Fibroblast of skin of left quadriceps (primary cell): Measurements from ENCODE around the gene PSME1.
A peak's percentile ranks its signal among the peaks of the same experiment; 100 is the strongest.

ENCODE experiments used
- DNase-seq, 2 experiments: peaks; one replicate each; pipeline ENCODE4 v3.0.0-alpha.2; 2013; ENCODE audit warnings: low read depth in 2 of 2

Gene PSME1

DNA sequence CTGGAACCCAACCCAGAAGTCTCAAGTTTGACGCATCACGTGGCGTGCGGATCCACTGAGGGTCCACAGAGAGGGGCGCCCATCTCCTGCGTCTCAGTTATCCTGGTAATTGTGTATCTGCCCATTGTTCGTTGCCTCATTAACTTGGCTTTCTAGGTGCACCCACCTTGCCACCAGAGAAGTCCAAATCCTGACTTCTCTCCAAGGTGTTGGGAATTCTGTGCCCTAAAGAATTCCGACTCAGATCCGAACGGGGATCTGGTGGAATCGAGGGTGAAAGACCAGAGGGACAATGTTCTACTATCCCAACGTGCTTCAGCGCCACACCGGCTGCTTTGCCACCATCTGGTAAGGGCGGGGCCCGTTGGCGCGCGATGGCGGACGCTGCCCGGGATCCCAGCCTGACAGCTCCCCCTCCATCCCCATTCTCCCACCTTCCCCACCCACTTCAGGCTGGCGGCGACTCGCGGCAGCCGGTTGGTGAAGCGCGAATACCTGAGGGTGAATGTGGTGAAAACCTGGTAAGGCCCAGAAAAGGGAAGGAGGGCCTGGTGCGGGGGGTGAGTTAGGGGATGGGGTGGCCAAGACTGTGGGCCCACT is 36.4 kb downstream of the PSME1 start:
- no peak for DNase-seq

- no peak for DNase-seq
These were observed 36.9 kb downstream of the PSME1 start for GRCh38 chr14:24172871-24173281.

GRCh38 chr14:24176599-24176998 is 40.6 kb downstream of the PSME1 start:
- DNase-seq: no peak

- no peak for DNase-seq
These were observed 41.2 kb downstream of the PSME1 start for GRCh38 chr14:24177041-24177825.

GRCh38 chr14:24177891-24178290 is 41.9 kb downstream of the PSME1 start:
- DNase-seq: no peak

GRCh38 chr14:24178399-24179178 is 42.6 kb downstream of the PSME1 start:
- no peak for DNase-seq

DNA sequence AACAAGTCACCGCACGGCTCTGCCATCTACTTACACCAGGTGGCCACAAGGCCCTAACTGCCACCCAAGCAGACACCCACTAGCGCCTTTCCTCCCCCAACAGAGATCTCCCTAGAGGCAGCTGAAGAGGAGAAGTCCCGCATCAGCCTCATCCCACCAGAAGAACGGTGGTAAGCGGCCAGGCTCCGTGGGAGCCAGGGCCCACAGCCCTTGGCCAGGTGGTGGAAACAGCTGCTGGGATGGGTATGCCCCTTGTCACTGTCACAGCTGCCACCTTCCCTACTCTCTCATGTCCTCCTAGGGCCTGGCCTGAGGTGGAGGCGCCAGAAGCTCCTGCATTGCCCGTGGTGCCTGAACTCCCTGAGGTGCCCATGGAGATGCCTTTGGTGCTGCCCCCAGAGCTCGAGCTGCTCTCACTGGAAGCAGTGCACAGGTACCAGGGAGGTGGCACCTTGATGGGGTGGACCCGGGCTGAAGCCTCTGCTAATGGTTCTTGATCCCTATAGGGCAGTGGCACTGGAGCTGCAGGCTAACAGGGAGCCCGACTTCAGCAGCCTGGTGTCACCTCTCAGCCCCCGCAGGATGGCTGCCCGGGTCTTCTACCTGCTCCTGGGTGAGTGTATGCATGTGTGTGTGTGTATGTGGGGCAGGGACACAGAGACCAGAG is 43.4 kb downstream of the PSME1 start:
- DNase-seq: no peak

GRCh38 chr14:24179961-24180796 is 44.2 kb downstream of the PSME1 start:
- peak in 1 of 2 experiments; percentile 20 for DNase-seq

DNA sequence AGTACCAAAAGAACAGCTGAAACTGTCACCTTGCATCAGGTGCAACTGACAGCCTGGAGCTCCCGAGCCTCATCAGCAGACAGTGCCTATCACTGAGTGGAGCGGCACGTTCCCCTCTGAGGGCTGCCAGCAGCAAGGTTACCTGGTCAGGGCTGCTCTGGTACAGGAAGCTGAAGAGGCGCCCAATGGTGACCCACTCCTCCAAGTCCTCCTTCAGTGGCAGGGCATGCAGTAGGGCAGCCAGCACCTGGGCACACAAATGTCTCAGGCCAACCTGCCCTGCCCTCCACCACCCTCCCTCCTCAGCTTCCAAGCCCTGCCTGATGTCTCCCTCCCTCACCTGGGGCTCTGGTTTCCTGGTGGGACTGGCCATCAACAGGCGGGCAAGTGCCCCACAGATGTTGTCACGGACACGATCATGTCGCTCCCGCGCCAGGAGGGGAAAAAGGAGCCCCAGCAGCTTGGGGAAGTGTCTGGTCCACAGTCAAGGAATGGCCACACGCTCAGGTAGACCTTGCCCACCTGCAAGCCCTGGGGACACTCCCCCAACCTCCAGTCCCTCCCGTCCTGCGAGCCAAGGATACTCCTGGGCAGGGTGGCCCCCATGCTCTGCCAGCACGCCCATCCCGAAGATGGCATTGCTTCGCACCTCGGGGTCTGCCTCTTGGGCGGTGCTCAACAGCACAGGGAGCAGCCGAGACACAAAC is 45.5 kb downstream of the PSME1 start:
- DNase-seq: no peak

- no peak for DNase-seq
These were observed 46.3 kb downstream of the PSME1 start for GRCh38 chr14:24182110-24182882.

- no peak for DNase-seq
These were observed 47.1 kb downstream of the PSME1 start for GRCh38 chr14:24183014-24183481.

GRCh38 chr14:24184104-24184970 is 48.3 kb downstream of the PSME1 start:
- no peak for DNase-seq

GRCh38 chr14:24185026-24185425 is 49.0 kb downstream of the PSME1 start:
- no peak for DNase-seq

GRCh38 chr14:24185741-24186140 is 49.7 kb downstream of the PSME1 start:
- DNase-seq: no peak

GRCh38 chr14:24186831-24187538 is 51.0 kb downstream of the PSME1 start:
- no peak for DNase-seq

GRCh38 chr14:24187539-24187915 is 51.5 kb downstream of the PSME1 start:
- DNase-seq: no peak
